Panc1 (cell line): ENCODE data around the gene ZCCHC3.

ENCODE experiments used
- CTCF ChIP-seq: fragments of 450-650 bp; IDR thresholded peaks from 2 replicates; pipeline ENCODE4 v1.5.1; 2017; ENCODE audit warnings: mild to moderate bottlenecking
- POLR2AphosphoS5 ChIP-seq: IDR thresholded peaks from 2 replicates; pipeline ENCODE4 v1.6.1; 2012; ENCODE audit warnings: mild to moderate bottlenecking, low read depth, low read length, moderate library complexity
- SIN3A ChIP-seq: IDR thresholded peaks from 2 replicates; pipeline ENCODE4 v1.6.1; 2012; ENCODE audit warnings: low read depth, mild to moderate bottlenecking, low read length, moderate library complexity, borderline replicate concordance; ENCODE audit not compliant: insufficient read depth
- TCF7L2 ChIP-seq: IDR thresholded peaks from 2 replicates; pipeline ENCODE4 v1.6.1; 2011; ENCODE audit warnings: mild to moderate bottlenecking, low read depth, low read length, inconsistent platforms

- TF ChIP-seq CTCF = no peak
- no peak for TF ChIP-seq POLR2AphosphoS5
- no peak for TF ChIP-seq TCF7L2
- TF ChIP-seq SIN3A = no peak
Observed at GRCh38 chr20:310645-311044, 13.3 kb downstream of the ZCCHC3 start.
